GM13976 (cell line): Measurements from ENCODE around the gene TMED10.

ENCODE experiments used
- DNase-seq: peaks from one replicate; pipeline ENCODE4 v3.0.0; 2012; ENCODE audit warnings: low spot score
- in situ Hi-C: fragments of 300-500 bp; cut with MboI; formaldehyde crosslinking; loops from one replicate; pipeline ENCODE4 v1.12.0; 2022; ENCODE audit warnings: low sequenced_read_pairs, mixed read lengths, inconsistent platforms; ENCODE audit not compliant: unreplicated experiment
- TF ChIP-seq, protein P1 (sequence below): IDR thresholded peaks from 2 replicates; pipeline ENCODE4 v1.5.1; 2012; ENCODE audit warnings: borderline replicate concordance, mild to moderate bottlenecking; ENCODE audit not compliant: insufficient read depth; ENCODE audit errors: extremely low read depth, missing control alignments, control extremely low read depth

Gene TMED10

GRCh38 chr14:75084513-75084912 lies 91.9 kb downstream of the TMED10 start:
- in situ Hi-C loops: no loop called here

DNA sequence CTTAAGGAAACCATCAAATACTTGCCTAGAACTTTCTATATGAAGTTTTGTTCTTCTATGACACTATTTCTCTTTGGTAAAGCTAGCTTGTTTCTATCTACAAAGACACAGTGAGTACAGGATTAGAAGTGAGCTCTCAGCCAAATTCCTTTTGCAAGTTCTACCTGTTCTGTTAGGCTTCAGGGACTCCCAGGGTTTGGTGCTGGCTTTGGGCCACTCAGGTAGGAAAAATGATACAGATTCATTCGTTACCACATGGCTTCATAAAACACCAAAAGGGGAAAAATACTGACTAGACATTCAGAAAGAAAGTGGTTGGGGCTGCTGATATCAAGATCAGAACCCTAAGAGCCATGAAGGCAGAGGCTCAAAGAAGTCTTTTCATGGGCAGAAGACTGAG lies 93.1 kb downstream of the TMED10 start:
- in situ Hi-C loops: no loop called here
- no peak for DNase-seq

More at GRCh38 chr14:75084513-75084912, 91.9 kb downstream of the TMED10 start:
- TF ChIP-seq, protein P1, sequence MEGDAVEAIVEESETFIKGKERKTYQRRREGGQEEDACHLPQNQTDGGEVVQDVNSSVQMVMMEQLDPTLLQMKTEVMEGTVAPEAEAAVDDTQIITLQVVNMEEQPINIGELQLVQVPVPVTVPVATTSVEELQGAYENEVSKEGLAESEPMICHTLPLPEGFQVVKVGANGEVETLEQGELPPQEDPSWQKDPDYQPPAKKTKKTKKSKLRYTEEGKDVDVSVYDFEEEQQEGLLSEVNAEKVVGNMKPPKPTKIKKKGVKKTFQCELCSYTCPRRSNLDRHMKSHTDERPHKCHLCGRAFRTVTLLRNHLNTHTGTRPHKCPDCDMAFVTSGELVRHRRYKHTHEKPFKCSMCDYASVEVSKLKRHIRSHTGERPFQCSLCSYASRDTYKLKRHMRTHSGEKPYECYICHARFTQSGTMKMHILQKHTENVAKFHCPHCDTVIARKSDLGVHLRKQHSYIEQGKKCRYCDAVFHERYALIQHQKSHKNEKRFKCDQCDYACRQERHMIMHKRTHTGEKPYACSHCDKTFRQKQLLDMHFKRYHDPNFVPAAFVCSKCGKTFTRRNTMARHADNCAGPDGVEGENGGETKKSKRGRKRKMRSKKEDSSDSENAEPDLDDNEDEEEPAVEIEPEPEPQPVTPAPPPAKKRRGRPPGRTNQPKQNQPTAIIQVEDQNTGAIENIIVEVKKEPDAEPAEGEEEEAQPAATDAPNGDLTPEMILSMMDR: no peak
- no peak for DNase-seq

DNA sequence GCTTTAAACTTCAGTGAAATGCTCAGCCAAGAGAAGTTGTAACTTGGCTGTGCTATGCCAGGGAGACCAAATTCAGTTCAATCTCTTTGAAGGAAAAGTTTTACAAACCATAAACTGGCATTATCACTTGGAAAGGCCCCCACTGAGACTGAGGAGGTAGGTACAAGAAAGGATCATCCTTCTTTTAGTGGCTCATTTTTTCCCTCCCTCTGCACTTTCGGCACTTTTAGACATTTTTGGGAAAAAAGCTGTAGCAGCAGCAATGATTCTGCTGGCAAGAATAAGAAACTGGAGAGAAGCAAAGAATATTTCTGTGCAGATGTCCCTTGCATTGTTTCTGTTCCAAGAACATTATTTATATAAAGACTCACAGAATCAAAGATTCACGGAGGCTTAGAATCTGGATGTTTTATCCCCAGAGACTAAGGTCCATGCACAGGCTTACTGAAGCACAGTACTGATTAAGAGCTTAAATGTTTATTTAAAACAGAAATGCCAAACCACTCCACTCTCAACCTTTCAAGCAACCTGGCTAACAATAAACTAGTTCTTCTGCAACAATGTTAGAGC lies 94.7 kb downstream of the TMED10 start:
- no peak for DNase-seq
- in situ Hi-C loops: no loop called here
- TF ChIP-seq, protein P1: no peak

More for the DNA sequence above, 93.1 kb downstream of the TMED10 start:
- TF ChIP-seq, protein P1: no peak
